Fibroblast of the conjunctiva (primary cell): Measurements from ENCODE around the gene AGTR1.
"Not testable (repeated sequence)": the region's sequence is repeated elsewhere in the genome, so short reads cannot be mapped to it uniquely, and the experiment has no call there.

Source experiments
- DNase-seq: peaks from one replicate; pipeline ENCODE4 v3.0.0-alpha.2; 2010; ENCODE audit warnings: low read depth

The AGTR1 gene

DNA sequence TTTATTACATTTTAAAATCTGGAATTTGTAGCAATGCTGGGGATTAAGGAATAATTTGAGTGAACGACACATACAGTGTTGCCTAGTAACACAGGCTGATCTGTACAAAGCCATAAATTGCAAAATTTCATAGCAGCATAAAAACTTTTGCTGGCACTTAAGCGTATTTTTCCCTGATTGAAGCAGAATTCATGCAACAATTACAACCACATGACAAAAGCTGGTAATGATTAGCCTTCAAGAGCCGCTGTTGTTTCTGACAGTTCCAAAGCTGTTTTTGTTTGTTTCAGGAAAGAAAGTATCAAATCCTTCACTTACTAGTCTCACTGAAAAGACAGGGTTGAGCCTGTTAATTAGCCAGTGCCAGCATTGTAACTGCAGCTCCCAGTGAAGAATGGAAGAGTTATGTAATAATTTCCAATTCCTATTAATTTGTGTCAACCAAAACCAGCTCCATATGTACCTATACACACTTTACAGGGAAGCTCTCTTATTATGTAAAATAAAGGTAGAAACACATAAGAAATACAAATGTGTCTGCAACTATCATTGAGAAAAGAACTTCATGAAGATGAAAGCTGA, 60.7 kb downstream of the AGTR1 start:
- DNase-seq = no peak

DNA sequence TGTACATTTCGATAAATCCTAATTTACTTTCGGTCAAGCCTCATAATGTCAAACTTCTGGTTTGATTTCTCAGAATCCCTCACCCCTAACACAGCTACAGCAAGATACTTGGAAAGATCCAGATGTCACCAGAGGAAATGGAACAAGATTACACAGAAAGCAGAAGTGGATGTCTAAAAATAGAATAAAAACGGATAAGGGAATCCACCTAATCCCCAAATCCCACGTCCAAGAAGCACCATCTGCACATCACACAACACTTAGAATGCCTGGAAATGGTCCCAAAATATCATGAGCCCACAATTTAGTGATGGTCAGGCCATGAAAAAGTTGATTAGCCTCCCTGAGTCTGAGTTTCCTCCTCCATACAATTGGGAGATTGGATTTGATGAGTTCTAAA, 61.7 kb downstream of the AGTR1 start:
- DNase-seq = no peak

DNA sequence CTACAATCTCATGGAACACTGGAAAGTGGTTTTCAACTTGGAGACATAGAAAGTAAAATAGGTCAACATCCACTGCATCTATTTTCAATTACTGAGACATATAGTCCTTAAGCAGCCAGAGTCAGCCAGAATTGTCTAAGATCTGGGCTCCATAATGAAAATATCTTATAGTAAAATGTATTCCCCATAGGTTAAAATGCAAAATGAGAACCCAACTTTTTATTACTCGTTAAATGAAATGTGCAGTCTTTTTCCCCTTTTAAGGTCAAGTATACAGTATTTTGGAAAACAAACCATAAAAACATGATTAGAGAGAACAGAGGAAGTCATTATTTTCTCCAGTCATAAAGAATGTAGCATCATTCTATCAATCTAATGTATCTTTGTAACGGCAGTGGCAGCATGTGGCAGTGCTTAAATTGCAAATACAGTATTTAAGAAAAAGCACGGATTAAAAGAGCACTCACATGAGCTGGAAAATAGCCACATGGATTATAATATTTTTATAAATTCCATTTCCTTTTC, 65.5 kb downstream of the AGTR1 start:
- no peak for DNase-seq

DNA sequence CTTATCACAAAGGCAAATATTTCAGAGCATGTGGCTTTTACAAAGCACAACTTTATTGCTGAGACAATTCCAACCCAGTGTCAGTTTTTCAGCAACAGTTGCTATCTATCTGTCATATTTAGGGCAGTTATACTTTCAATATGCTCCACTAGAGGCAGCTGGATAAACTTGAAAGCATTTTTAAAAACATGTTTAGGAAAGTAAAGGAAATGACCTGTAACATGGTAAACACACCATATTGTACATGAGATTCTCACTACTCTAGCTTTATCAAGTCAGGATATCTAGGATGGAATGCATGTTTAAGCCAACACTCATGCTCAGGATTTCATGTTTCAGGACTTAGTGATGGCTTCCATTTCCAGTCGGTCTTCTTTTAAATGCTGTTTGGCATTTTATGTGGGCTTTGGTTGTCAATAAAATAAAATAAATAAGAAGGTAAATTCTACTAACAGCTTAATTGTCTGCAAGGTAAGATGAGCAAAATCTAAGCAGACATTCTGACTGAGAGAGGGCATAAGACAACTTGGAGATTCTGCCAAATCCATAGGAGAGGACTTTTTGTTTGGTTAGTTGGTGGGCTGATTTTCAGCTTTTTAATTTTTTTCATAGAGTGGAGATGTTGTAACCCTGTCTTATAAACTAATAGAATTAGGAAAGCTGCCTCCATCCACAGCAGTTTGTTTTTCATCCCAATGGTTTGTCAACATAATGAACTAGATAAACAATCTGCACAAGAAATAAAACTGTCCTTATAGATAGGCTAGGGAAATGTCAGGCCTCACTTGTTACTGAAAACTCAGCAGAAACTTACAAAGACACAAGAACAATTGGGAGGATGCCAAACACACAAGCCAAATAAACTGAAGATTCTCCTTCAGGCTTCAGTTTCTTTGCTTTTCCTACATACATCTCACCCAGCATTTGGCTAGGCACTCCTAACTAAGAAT, 66.6 kb downstream of the AGTR1 start:
- DNase-seq = no peak

DNA sequence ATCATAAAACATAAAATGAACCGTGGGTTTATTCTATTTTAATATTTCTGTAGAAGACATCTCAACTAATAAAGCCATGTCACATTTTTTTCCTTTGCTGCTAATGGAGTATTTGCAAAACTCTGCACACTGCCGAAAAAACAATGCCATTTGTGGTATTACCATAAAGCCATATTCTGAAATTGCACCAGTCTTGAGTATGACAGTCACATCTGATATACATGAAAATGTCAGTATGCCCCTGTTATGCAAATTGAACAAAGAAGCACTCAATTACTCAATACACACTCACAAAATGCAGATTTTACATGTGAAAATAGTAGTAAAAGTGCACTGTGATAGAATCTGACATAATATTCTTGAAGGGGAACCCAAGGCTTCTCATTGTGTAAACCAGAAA, 74.7 kb downstream of the AGTR1 start:
- DNase-seq = no peak

DNA sequence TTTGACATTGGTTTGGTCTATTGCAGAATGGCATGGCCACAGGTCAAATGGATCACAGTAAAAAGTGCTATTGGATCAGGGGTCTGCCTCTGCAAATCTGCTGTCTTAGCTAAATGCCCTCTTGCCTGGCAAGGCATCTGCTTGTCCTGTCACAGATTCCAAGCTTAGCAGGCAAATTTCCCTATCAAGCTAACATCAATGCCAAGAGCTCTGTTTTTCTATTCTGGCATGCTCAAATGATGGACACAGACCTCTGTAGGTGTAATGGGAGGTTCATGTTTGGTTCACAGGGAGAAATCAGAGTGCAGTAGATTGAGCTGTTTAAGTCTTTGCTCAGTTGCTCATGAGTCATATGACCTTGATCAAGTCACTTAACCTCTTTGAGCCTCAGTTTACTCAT, 75.1 kb downstream of the AGTR1 start:
- DNase-seq = no peak

DNA sequence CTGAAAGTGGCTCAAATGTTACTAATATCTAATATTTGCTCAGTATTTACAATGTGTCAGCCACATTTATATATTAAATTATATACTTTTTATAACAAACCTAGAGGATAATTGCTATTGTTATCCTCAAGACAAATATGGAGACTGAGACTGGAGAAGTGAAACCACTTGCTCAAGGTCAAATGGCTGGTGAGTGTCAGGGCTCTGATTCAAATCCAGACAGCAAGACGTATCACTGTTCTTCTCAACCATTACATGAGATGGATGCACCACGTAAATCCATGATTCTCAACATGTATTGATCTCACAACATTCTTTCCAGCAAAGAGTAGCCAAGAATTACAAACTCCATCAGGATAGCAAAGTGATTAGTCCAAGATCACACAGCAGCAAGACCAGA, 76.1 kb downstream of the AGTR1 start:
- DNase-seq = no peak

DNA sequence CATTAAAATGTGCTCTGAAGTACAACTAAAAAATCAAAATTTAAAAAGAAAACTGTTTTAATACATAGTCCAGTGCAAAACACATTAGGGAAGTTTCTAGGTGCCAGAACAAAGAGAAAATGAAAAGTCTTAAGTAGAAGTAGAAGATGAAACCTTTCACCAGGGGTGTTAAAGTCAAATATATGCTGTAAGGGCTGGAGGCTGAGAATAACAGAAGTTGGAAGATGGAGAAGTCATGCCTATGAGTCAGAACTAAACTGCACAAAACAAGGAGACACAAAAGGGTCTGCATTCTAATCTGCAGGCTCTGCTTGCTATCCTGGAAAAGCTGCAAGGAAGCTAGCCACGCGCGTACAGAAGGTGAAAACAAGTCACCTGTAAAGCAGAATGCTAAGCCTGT, 81.2 kb downstream of the AGTR1 start:
- DNase-seq = no peak

DNA sequence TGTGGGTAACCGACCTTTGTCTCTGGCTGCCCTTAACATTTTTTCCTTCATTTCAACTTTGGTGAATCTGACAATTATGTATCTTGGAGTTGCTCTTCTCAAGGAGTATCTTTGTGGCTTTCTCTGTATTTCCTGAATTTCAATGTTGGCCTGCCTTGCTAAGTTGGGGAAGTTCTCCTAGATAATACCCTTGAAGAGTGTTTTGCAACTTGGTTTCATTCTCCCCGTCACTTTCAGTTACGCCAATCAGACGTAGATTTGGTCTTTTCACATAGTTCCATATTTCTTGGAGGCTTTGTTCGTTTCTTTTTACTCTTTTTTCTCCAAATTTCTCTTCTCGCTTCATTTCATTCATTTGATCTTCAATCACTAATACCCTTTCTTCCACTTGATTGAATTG, 87.3 kb downstream of the AGTR1 start:
- DNase-seq = not testable (repeated sequence)

DNA sequence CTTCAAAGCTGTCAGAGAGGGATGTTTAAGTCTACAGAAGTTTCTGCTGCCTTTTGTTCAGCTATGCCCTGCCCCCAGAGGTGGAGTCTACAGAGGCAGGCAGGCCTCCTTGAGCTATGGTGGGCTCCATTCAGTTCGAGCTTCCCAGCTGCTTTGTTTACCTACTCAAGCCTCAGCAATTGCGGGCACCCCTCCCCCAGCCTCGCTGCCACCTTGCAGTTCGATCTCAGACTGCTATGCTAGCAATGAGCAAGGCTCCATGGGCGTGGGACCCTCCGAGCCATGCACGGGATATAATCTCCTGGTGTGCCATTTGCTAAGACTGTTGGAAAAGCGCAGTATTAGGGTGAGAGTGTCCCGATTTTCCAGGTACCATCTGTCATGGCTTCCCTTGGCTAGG, 88.5 kb downstream of the AGTR1 start:
- DNase-seq = not testable (repeated sequence)

DNA sequence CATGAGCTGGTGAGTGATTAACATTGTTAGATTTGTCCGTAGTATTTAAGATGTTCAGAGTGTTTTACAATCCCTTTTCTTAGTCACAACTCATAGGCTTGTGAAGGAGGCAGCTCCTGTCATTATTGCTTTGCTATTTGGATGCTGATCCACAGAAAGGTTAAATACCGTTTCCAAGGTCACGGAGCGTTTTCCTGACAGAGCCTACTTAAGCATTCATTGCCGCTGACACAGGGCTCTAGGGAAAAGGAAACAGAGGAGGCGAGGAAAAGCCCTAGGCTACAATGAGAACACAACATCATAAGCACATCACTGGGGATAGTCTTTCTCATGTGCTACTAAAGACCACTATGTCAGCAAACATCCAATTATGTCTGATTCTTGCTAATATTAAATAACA, 91.4 kb downstream of the AGTR1 start:
- DNase-seq = no peak

DNA sequence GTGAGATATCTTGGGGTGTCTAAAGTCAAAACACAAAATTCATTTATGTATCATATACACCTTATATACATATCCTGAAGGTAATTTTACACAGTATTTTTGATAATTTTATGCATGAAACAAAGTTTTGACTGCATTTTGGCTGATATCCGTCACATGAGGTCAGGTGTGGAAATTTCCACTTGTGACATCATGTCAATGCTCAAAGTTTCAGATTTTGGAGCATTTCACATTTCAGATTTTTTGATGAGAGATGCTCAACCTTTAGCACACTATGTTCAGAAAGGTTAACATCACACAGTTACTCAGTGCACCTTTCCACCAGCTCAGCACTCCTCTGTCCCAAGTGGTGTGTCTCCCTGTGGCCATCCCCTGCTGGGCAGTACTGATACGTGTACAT, 92.2 kb downstream of the AGTR1 start:
- DNase-seq = no peak

DNA sequence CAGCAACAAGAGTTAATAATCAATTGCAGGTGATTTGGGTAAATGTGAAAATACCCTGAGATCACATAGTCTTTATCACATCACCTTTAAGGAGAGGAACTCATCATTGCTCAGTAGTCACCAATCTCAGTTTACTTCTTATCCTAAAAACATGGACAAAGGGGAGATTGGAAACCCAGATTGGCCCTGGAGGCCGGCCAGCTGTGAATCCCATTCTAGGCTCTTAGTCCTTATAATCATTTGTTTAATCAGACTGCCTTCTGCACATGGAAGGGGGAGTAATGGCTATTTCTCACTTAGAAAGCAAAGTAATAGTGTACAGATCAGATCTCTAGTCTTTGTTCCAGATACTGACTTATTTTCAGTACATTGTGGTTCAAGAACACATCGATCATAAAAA, 92.7 kb downstream of the AGTR1 start:
- no peak for DNase-seq

DNA sequence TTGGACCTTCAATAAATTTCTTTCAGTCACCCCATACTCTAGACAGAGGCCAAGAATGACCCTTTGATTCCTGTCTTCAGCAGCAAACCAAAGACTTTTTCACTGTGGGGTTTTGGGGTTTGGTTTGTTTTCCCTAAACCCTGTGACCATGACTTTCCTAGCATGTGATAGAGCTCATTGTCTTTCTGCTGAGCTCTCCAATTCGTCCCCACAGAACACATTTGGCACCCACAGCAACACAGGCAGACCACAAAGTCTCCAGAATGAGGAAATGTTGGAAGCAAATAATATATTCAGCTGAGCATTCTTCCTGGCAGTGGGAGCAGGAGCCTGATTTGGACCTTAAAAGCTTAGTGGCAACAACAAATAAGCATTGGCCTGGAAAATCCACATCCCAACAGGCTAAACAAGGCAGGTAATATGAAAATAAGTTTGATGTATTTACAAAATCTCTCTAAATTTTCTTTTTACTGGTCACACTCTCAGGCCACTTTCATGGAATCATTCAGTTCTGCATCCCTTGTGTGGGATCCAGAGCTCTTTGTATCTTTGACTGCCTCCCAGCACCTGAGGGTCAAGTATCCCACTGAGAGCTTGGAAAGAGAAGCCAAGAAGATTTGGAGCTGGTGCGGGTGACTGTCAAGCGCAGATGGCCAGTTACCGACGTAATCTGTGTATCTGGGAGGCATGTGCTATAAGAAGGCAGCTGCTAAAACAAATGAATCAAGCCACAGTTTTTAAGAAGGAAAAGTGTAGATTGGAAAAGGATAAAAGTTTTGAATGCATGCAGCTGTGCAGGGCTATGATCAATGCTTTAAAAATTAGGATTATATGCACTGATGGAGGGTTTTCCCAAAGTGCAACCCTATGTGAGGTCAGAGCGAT, 93.4 kb downstream of the AGTR1 start:
- no peak for DNase-seq

DNA sequence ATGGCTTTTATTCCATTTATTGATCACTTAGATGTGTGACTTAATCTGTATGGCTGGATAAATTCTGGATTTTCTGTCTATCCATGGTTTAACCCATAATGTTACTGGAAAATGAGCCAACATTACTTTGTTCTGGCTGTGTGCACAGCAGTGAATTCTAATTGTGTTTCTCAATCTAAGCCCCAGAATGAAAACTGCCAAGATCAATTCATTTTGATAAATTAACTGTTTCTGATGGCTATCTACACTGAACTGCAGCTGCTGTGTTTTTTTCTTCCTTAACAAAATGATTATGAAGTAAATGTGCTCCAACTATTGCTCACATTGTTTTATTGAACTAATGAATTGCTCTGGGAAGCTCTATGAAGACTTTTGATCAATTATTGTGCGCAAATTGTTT, 94.2 kb downstream of the AGTR1 start:
- no peak for DNase-seq

DNA sequence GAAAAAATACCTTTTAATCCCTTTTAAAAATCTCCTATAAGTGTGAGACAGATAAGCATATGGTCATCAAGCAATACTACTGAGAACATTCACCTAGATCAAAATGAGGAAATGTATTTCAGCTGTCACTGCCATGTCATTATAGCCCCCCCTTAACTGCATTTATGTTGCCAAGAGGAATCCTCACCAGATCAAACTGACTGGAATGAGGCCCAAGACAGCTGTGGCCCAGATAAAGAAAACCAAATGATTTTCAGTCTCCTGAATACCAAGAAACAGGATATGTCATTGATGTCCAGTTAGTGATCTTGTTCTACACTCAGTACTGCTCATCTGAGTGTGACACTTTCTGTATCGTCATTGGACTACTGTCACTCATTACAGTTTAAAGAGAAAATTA, 94.8 kb downstream of the AGTR1 start:
- DNase-seq = no peak
